Ramos (cell line): ENCODE measurements around the gene TARBP2.

Source experiments
- in situ Hi-C: fragments of 300-500 bp; cut with MboI; formaldehyde crosslinking; loops from one replicate; pipeline ENCODE4 v1.14.3; 2022; ENCODE audit warnings: low sequenced_read_pairs; ENCODE audit not compliant: unreplicated experiment

The TARBP2 gene

DNA sequence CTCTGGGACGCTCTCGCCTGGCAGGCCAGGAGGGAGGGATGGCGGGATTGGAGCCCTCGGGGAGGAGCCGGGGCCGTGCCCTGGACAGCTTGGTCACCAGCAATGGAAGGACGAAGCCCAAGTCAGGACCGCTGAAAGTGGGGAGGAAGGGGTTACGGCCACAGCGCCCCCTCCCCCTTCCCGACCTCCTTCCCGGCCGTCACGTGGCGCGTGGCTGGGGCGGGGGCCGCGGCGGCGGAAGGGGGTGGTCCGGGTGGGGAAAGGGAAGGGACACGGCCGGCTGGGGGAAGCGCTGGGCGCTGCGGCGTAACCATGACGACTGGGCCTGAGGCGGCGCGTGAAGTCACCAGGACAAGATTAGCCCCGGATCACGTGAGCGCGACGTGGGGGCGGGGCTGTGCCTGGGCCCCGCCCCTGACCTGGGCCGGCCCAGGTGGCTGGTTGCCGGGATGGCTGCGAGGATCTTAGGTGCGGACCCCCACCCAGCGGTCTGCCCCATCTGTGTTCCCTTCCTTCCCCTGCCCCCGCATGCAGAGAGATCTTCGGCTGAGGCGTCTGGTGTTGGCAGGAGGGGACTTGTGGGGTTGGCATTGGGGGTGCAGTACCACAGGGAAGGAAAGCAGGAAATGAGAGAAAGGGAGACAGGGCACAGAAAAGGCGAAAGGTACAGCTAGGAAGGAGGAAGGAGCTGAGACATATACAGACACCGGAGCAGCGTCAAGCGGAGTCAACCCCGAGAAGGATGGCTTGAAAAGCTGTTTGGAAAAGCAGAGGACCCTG is 8.1 kb upstream of the TARBP2 start:
- in situ Hi-C loops: no loop called here

DNA sequence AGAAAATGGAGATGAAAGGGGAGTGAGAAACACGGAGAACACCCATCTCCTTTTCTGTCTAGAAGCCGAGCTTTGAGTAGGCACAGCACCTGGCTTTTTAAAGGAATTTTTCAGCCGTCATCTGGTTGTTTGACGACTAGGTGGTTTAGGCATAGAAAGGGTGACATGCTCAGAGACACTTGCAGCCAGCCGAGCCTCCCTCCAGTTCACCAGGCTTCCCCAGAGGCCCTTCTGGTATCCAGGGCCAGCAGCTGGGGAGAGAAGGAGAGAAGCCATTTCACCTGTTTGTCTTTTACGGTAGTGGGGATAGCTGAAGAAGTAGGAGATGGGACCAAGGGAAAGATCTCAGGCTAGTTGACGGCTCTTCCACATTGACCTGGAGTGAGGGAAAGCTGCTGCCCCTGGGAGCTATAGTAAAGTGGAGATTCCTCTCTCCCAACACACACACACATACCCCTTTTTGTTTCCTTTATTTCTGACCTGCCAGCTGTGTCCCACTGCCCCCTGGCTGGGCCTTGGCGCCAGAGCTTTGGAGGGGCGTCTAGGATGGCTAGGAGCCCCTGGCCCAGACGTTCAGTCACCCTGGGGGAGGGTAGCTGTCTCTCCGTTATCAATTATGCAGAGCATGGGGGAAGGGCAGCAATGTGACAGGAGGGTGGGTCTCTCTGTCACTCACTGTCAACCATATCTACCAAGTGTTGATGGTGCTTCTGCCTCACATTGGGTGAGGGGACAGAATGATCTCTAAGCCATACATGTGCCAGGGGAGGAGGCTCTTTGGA is 7.3 kb upstream of the TARBP2 start:
- in situ Hi-C loops: no loop called here

DNA sequence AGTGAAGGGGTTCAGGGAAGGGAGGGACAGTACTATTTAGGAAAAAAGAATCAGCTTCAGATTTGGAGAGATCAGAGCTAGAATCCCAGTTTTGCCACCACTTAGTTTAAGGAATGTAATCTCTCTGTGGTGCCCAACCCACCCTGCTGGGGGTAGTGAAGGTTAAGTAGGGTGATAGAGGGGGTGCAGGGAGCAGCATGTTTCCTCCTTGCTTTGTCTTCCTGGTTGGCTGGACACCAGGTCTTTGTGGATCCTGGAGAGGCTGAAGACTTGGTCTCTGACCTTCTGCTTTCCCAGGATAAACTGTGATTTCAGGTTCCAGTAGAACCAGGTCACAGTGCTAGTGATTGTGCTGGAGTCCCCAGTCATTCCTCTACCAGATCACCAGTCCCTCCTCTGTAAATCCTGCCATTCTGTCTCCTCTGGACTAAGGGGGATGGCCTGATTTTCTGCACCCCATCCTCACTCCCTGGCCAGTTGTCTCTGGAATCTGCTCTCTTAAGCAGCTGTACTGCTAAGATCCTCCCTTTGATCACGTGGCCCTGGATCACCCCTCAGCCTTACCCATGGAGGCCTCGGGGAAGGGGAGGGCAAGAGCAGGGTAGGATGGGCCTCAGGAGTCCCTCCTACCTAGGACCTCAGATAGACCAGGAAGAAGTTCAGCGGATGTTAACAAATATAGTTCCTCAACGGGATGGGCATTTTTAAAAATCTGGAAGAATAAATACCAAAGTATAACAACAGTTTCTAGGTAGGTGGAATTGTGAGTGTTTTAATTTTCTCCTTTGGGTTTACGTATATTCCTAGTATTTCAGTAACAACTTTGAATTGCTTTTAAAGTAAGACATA is 5.0 kb upstream of the TARBP2 start:
- in situ Hi-C loops: no loop called here

DNA sequence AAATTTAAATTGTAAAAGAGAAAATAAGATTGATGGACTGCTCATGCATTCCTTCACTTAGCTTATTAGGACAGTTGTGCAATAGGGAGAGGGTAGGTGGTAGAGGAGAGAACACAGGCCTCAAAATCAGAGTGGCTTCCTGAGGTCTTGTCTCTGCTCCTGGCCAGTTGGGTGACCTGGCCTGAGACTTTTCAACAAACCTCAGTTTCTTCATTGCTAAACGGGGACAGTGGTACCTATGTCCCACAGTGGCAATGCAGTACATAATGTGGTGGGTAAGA is 4.4 kb upstream of the TARBP2 start:
- in situ Hi-C loops: no loop called here

DNA sequence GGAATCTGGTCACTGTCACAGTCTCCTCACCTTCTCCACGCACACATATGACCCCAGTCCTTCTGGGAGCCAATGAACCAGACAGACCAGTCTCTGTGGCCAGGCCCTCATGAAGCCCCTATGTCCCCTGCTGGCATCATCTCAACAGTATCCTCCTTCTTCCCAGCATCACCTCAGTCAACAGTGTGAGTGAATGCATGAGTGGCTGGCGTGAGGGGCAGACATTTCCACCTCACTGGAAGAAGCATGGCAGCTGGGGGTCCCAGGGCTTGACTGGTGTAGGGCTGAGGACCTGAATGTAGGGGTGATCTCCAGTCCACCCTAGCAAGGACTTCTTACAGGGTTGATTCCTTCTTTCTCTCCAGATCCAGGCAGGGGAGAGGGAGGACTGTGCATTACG is 3.6 kb upstream of the TARBP2 start:
- in situ Hi-C loops: no loop called here

DNA sequence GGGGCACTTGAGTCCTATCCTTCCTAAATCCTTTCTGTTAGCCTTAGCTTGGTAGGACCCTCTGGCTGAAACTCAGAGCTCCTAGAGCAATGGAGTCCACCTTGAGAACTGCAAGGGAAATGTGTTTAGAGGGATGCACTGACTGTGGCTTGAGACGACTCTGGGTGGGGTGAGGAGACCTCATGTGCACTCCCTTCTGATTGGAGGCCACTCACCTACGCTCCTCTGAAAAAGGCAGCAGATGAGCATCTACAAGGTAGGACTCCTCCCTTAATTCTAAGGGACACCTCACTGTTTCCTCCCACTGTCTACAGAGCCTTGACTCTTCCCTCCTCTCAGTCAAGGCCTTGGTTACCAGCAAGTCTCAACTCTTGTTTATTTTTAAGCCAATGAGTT is 2.9 kb upstream of the TARBP2 start:
- in situ Hi-C loops: no loop called here

DNA sequence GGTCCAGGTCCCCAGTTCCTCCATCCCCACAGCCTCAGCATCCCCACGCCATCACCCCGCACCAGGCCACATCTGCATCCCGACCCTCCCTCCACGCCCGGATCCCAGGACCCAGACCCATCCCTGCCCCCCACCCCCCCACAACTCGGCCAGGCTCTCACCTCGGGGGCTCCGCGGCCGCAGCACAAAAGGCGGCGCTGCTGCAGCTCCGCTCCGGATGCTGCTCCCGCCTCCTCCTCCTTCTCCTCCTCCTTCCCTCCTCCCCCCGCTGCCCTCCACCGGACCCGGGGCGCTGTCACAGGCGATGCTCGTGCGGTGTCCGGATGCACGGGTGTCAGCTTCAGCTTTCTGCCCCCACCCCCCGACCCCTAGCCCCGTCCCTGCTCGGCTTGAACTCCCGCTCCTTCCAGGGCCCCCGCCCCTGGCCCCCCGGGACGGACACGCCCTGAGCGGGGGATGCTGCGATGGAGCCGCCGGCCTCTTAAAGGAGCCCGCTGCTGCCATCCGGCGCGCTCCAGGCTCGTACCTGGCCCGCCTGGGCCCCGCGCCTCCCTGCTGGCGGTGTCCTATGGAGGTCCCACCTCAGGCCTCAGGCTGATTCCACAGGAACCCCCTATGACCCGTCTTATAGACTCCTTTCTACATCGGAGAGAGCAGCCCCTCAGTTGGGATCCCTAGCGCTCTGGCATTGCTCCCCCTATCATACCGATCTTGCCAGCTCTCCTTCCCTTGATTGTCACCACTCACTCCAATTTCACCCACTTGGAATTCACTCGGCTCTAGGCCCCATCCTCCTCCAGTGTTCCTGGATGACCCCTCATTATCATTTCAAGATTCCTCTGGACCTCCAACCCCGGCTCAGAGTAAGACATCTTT is 1.6 kb upstream of the TARBP2 start, which contains the start of gene MAP3K12:
Gene MAP3K12, minus strand, starts transcription at position 193 of the 876 bp plus-strand sequence. CDS start 12,067 bp downstream, outside the sequence.
- in situ Hi-C loops: no loop called here

DNA sequence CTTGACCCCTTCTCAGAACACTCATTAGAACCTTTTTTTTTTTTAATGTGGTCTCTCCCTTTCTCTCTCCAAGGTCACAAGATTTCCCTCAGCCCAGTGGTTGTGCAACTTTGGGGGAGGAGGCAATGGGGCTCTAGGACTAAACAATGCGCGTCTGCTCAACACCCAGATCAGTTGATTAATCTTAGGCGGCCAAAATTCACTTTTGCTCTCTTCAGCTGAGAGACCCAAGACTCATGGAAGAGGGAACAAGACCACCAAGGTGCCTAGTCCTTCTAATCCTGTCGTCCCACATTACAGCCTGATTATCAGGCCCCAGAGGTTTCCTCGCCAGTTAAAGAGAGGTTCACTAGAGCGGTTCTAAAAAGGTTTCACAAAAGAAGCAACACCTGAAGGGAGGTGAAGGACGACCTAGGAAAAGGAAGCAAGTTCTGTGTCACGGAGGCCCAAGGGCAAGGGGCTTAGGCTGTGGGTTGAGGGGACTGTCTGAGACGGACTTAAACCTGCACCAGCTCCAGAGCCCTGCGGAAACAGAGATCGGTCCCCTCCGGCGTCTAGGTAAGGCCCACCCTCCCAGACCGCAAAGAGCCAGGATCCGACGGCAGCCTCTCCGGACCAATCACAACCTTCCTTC is 824 bp upstream of the TARBP2 start:
- in situ Hi-C loops: no loop called here

DNA sequence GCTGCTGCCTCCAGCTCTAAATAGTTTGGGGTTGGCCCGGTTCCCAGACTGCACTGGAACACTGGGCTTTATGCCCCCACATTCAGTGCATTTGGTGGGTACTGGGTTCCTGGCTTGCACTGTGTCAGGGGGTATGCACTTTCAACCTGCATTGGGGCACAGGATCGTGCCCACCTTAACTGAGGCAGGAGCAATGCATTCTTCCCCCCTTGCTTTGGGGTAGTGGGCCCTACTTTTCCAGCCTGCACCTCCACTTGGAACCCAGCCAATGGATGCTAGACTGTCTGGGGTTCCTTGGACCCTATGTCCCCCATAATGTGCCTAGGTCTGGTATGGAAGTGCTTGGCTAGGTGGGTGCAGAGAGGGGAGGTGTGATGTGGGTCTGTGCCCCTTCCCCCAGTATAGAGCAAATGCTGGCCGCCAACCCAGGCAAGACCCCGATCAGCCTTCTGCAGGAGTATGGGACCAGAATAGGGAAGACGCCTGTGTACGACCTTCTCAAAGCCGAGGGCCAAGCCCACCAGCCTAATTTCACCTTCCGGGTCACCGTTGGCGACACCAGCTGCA is 615 bp downstream of the TARBP2 start:
- in situ Hi-C loops: no loop called here

DNA sequence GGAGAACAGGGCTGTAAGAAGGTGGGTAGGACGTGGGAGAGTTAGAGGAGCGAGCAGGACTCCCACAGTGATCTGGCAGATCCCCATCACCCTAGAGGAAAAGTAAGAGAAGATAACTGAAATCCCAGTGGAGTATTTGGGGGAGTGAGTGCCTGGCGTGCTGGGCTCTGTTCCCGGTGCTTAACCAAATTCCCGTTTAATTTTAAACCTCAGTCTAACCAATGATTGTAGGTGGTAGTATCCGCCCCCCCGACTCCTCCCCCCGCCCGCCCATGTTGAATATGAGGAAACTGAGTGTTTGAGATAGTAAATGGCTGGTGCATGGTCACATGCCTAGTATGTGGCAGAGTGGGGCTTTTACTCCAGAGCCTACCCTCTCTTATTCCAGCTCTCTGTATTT is 1.2 kb downstream of the TARBP2 start:
- in situ Hi-C loops: no loop called here

DNA sequence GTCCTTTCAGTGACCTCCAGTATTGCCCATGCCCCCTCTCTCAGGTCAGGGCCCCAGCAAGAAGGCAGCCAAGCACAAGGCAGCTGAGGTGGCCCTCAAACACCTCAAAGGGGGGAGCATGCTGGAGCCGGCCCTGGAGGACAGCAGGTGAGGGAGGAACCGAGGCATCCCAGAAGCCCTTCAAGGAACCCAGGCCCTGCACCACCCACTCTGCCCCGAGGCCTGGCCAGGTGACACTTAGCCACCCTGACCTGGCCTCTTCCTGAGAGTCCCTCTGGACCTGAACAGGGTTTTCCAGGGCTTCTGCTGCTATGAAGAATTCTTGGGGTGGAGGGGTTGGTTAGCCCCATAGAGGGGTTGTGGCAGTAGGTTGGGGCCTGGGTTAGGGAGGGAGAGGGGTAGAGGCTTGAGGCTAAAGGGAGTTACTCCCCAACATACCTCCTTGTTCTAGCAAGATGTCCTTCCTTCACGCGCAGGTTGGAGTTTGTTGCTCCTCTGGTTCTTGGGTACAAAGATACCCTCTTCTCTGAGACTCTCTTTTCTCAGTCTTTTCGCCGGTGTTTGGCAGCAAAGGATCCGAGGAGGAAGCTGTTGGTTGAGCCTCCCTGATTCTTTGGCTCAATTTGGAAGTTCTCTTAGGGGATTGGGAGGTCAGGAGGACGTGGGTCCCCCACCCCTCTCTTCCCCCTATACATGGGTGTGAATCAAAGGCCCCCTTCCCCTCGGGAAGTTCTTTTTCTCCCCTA is 2.1 kb downstream of the TARBP2 start:
- in situ Hi-C loops: no loop called here

DNA sequence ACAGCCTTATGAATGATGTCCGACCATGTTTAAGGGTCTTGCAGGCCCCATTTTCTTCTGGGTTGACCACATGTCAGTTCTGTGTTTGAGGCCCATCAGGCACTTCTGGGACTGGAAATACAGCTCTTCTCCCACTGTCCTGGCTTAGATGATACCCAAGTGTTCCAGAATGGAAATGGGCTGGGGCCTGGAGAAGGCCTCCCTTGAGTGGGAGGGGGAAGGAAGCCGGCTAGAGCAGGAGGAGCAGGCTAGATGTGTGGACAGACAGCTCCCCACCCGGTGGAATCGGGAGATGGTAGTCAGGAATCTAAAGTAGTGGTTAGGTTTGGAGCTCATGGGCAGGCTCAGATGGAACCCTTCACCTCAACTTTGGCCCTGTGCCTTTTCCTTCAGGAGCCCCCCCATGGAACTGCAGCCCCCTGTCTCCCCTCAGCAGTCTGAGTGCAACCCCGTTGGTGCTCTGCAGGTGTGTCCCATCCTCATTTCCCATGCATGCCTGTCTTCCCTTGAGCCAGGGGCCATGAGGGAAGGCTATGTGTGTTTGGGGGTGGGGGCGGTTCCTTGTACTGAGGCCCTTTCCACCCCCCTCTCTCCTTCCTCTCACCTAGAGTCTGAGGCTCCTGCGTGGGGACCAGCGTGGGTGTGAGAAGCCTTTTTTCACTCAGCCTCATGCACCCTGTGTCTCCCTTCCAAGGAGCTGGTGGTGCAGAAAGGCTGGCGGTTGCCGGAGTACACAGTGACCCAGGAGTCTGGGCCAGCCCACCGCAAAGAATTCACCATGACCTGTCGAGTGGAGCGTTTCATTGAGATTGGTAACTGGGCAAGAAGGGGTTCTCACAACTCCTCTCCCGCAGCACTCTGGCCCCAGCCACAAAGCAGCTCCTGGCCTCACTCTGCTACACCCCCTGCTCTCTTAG is 3.2 kb downstream of the TARBP2 start:
- in situ Hi-C loops: no loop called here

DNA sequence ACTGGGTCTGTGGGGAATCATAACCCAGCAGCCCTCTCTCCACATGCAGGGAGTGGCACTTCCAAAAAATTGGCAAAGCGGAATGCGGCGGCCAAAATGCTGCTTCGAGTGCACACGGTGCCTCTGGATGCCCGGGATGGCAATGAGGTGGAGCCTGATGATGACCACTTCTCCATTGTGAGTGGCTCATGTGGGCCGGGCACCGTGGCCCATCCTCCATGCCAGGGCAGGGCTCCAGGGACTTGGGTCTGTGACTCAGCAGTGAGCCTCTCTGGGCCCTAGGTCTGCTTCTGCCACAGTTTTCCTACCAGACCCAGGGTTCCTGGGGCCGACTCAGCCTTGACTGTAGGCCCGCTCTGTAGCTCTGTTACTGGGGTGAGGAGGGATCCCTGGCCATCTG is 4.0 kb downstream of the TARBP2 start:
- in situ Hi-C loops: loop anchor here (5.0 kb wide), 1 partner anchor 158 kb away; no protein-coding TSS in a partner anchor

DNA sequence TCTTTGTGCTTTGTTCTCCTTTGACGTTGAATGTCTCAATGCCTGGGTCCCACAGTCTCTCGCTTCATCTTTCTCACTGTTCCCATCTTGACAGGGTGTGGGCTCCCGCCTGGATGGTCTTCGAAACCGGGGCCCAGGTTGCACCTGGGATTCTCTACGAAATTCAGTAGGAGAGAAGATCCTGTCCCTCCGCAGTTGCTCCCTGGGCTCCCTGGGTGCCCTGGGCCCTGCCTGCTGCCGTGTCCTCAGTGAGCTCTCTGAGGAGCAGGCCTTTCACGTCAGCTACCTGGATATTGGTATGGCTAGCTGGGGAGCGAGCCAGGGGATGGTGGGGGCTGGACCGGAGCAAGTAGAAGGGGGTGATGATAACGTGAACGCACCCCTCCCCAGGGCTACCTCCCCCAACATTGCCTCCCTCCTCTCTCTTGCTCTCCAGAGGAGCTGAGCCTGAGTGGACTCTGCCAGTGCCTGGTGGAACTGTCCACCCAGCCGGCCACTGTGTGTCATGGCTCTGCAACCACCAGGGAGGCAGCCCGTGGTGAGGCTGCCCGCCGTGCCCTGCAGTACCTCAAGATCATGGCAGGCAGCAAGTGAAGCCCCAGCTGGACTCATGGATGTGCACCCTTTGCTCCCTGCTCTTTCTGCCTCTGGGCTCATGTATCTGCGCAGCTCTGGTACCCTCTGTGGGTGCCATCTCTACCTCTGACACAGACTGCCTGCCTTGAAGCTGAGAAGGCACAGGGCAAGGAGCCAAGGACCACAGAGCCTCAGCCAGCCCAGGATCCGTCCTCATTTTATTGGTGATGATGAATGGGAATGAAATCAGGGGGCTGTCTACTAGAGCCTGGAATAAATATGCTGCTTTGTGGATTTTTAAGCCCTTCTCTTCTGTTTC is 4.7 kb downstream of the TARBP2 start:
- in situ Hi-C loops: loop anchor here (5.0 kb wide), 1 partner anchor 159 kb away; no protein-coding TSS in a partner anchor

DNA sequence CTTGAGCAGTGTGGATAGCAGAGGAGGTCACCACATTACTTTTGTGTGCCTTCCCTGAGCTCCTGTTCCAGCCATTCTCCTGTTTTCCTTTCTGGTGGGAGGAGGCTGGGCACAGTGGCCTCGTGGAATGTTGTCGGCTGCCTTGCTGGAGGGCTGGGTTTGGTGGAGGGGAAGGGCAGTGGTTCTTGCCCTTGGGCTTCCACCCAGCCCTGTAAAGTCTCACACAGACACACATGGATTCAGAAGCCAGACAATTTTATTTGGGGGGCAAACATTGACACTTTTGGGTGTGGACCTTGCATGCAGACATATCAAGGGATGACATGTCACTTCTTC is 5.3 kb downstream of the TARBP2 start:
- in situ Hi-C loops: loop anchor here (5.0 kb wide), 1 partner anchor 159 kb away; no protein-coding TSS in a partner anchor

DNA sequence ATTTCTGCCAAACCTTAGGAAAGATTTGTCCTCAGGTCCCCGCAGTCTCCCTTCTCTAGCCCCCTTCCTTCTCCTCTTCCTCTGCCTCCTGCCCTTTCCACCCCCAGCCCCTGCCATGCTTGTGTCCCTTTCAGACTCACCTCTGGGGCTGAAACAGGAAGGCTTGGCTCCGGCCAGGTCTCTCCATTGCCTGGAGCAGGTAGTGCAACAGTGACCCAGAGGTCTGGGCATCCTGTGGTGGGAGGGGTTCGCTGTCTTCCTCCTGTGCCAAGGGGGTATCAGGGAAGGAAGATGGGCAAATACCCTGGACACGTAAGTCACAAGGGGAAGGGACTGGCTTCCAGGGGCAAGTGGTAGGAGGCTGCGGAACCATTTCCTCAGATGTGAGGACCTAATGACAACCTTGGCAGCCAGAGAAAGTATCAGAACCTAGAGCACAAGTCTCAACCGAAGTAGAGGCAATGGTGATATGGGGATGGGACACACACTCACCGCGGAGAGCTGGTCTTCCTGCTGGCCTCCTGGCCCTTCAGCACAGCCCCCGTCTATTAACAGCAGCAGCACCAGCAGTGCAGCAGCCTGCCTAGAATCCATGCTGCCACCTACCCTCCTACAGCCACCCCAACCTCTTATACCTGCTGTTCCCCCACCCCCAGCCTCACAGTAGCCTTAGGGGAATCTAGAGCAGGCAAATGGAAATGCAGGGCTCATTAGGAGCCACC is 6.0 kb downstream of the TARBP2 start, which contains the start of gene NPFF:
Gene NPFF, minus strand, starts transcription at position 604 of the 722 bp plus-strand sequence. Its CDS starts 10 bp downstream, at position 594.
- in situ Hi-C loops: loop anchor here (5.0 kb wide), 1 partner anchor 160 kb away; no protein-coding TSS in a partner anchor
